Neuronal stem cell (in vitro differentiated cells): ENCODE data around the gene PRXL2A.

ENCODE experiments used
- DNase-seq: peaks from one replicate; pipeline ENCODE4 v3.0.0-alpha.2; 2013; ENCODE audit warnings: low spot score
- H2AFZ ChIP-seq: one replicate; pipeline ENCODE4 v1.6.1; 2013; ENCODE audit warnings: mild to moderate bottlenecking, low read length, inconsistent platforms
- H2AK5ac ChIP-seq: 2 replicates; pipeline ENCODE4 v1.6.1; 2013; ENCODE audit warnings: low read depth, mild to moderate bottlenecking, inconsistent platforms, low read length, moderate library complexity, mixed read lengths
- H2BK120ac ChIP-seq: 2 replicates; pipeline ENCODE4 v1.6.1; 2013; ENCODE audit warnings: low read depth, mild to moderate bottlenecking, inconsistent platforms, low read length, moderate library complexity, mixed read lengths
- H2BK12ac ChIP-seq: one replicate; pipeline ENCODE4 v1.6.1; 2013; ENCODE audit warnings: low read length, inconsistent platforms
- H2BK15ac ChIP-seq: 2 replicates; pipeline ENCODE4 v1.6.1; 2013; ENCODE audit warnings: mild to moderate bottlenecking, low read length, inconsistent platforms, mixed read lengths
- H2BK5ac ChIP-seq: one replicate; pipeline ENCODE4 v1.6.1; 2013; ENCODE audit warnings: inconsistent platforms, mild to moderate bottlenecking, low read length, moderate library complexity
- H3K14ac ChIP-seq: one replicate; pipeline ENCODE4 v1.6.1; 2013; ENCODE audit warnings: low read length, inconsistent platforms
- H3K18ac ChIP-seq: 2 replicates; pipeline ENCODE4 v1.6.1; 2013; ENCODE audit warnings: low read length, inconsistent platforms
- H3K23ac ChIP-seq: 2 replicates; pipeline ENCODE4 v1.6.1; 2013; ENCODE audit warnings: low read depth, mild to moderate bottlenecking, mixed read lengths, low read length, inconsistent platforms; ENCODE audit not compliant: poor library complexity
- H3K27ac ChIP-seq: replicated peaks from 3 replicates; pipeline ENCODE4 v1.5.1; 2013; ENCODE audit warnings: low read length, inconsistent platforms
- H3K27me3 ChIP-seq, 3 experiments: 2 replicates each; pipeline ENCODE4 v1.6.1; 2013; ENCODE audit warnings: low read length in 3 of 3, mild to moderate bottlenecking in 2 of 3, inconsistent platforms in 1 of 3, low read depth in 1 of 3, mixed read lengths in 1 of 3, moderate library complexity in 1 of 3; ENCODE audit not compliant: control insufficient read depth in 3 of 3, insufficient read depth in 3 of 3
- H3K36me3 ChIP-seq, 2 donors: replicated peaks in 1 of 2; 2 replicates each; pipeline ENCODE4 v1.6.1; 2013; ENCODE audit warnings: low read length in 2 of 2; ENCODE audit not compliant: control insufficient read depth in 2 of 2, insufficient read depth in 2 of 2
- H3K4ac ChIP-seq: 2 replicates; pipeline ENCODE4 v1.6.1; 2013; ENCODE audit warnings: inconsistent platforms, mild to moderate bottlenecking, low read length, moderate library complexity
- H3K4me1 ChIP-seq, 2 donors: 1 replicate in 1 of 2; 2 replicates in 1 of 2; pipeline ENCODE4 v1.6.1; 2013; ENCODE audit warnings: low read length in 2 of 2, low read depth in 1 of 2; ENCODE audit not compliant: control insufficient read depth in 2 of 2, insufficient read depth in 1 of 2
- H3K4me2 ChIP-seq: one replicate; pipeline ENCODE4 v1.6.1; 2013; ENCODE audit warnings: mild to moderate bottlenecking, low read length, inconsistent platforms; ENCODE audit not compliant: insufficient read depth, poor library complexity, severe bottlenecking
- H3K4me3 ChIP-seq, 2 donors: 2 replicates each; pipeline ENCODE4 v1.5.1; 2013; ENCODE audit warnings: low read length in 2 of 2, mild to moderate bottlenecking in 2 of 2, inconsistent platforms in 1 of 2, moderate library complexity in 1 of 2
- H3K79me1 ChIP-seq: one replicate; pipeline ENCODE4 v1.6.1; 2013; ENCODE audit warnings: low read depth, mild to moderate bottlenecking, inconsistent platforms, low read length, moderate library complexity
- H3K9ac ChIP-seq: one replicate; pipeline ENCODE4 v1.6.1; 2013; ENCODE audit warnings: mild to moderate bottlenecking, low read depth, low read length, inconsistent platforms; ENCODE audit not compliant: poor library complexity
- H3K9me3 ChIP-seq, 2 donors: replicated peaks in 1 of 2; 2 replicates each; pipeline versions ENCODE3 to v1.6.1; 2013; ENCODE audit warnings: low read length in 2 of 2, mild to moderate bottlenecking in 2 of 2, inconsistent platforms in 1 of 2, low read depth in 1 of 2, mixed read lengths in 1 of 2, moderate library complexity in 1 of 2; ENCODE audit not compliant: control insufficient read depth in 2 of 2, insufficient read depth in 1 of 2
- H4K8ac ChIP-seq: one replicate; pipeline ENCODE4 v1.6.1; 2013; ENCODE audit warnings: low read depth, mild to moderate bottlenecking, inconsistent platforms, low read length, moderate library complexity
- H4K91ac ChIP-seq: one replicate; pipeline ENCODE4 v1.6.1; 2013; ENCODE audit warnings: low read length, low read depth, mild to moderate bottlenecking, inconsistent platforms; ENCODE audit not compliant: poor library complexity
- WGBS, 2 donors: extraction: QIAGEN DNeasy Blood & Tissue Kit; methylation state at CpG; one replicate each; pipeline ENCODE4 v1.1.7; 2013; ENCODE audit warnings: missing lambda C conversion rate in 2 of 2, mixed read lengths in 1 of 2; ENCODE audit not compliant: insufficient read length in 2 of 2, insufficient replicate concordance in 1 of 2; ENCODE audit errors: extremely low coverage in 2 of 2; 5-methylcytosine and 5-hydroxymethylcytosine counted together

The PRXL2A gene

DNA sequence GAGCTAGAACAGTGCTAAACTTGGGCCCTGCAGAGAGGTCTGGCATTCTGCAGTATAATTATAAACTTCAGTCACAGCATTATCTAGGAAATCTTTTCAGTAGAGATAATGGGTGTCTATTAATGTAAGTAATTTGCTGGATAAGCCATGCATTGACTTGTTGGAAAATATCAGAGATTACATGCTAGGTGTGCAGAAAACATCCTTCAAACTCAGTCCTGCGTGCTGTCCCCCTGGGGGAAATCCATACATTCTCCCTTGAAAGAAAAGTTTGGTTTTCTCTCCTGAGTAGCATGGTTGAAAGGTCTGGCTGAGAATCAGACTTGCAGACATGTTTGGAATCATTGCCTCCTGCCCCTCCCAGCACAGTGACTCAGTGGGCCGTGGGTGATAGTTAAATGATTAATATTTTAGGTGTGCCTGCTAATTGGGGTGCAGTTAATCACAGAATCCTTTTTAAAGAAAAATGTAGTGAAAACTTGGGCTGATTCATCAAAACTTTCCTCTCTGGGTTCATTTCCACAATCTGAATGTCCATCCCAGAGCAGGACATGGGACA lies 13.9 kb upstream of the PRXL2A start:
- no peak overlapping the region for H3K23ac ChIP-seq
- no peaks in the 10 kb centered on the region for H3K9me3 ChIP-seq
- H2AFZ ChIP-seq = no peak overlapping the region
- H3K4me1 ChIP-seq = no peaks in the 10 kb centered on the region
- H3K79me1 ChIP-seq = no peaks in the 10 kb centered on the region
- peaks cover 0 to 4% (median 0%) of the 10 kb centered on the region in 3 experiments for H3K27me3 ChIP-seq
- H3K36me3 ChIP-seq = no peaks in the 10 kb centered on the region
- DNase-seq = no peak
- H4K8ac ChIP-seq = no peak overlapping the region
- no peak overlapping the region for H3K14ac ChIP-seq
- H3K4ac ChIP-seq = no peak overlapping the region
- no CpG with 5 or more reads among the region's 2 CpGs for WGBS, 2 donors
- no peak overlapping the region for H2AK5ac ChIP-seq
- H4K91ac ChIP-seq = no peak overlapping the region
- no peak overlapping the region for H2BK12ac ChIP-seq
- no peak overlapping the region for H3K27ac ChIP-seq
- no peak overlapping the region for H3K18ac ChIP-seq
- H3K9ac ChIP-seq = no peak overlapping the region
- no peak overlapping the region for H3K4me2 ChIP-seq
- no peak overlapping the region for H2BK5ac ChIP-seq
- no peak overlapping the region for H3K4me3 ChIP-seq
- no peak overlapping the region for H2BK120ac ChIP-seq
- H2BK15ac ChIP-seq = no peak overlapping the region

DNA sequence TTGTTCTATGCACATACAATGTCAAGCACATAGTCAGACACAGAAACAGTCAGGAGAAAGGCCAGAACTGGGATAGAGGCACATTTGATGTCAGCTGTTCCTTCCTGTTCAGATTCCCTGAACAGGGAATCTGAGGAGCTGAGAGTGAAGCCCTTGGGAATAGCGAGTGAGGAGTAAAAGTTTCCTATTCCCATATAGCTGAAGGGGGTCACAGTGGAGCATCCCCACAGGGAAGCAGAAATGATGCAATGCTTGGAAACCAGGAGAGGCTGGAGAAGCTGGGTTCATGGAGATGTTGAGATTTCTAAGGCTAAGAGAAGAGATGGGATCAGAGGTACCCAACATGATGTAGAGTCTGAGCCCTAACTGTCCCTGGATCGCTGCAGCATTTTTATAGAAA lies 11.3 kb upstream of the PRXL2A start:
- Histone ChIP-seq H2AK5ac (no peak overlapping the region), H3K9ac (no peak overlapping the region), H3K27ac (no peak overlapping the region), H2BK120ac (no peak overlapping the region), H2BK12ac (no peak overlapping the region), H3K4me3 (no peak overlapping the region), H4K8ac (no peak overlapping the region), H3K23ac (no peak overlapping the region), H2BK5ac (no peak overlapping the region), H3K14ac (no peak overlapping the region), H3K9me3 (no peaks in the 10 kb centered on the region), H4K91ac (no peak overlapping the region), H3K27me3 (peaks cover 0 to 4% (median 0%) of the 10 kb centered on the region in 3 experiments), H3K4me2 (no peak overlapping the region), H2AFZ (no peak overlapping the region), H3K18ac (no peak overlapping the region), H3K79me1 (no peaks in the 10 kb centered on the region), H3K36me3 (no peaks in the 10 kb centered on the region), H3K4ac (no peak overlapping the region), H3K4me1 (no peaks in the 10 kb centered on the region), H2BK15ac (no peak overlapping the region)
- WGBS, 2 donors = no CpG with 5 or more reads among the region's 2 CpGs
- no peak for DNase-seq

DNA sequence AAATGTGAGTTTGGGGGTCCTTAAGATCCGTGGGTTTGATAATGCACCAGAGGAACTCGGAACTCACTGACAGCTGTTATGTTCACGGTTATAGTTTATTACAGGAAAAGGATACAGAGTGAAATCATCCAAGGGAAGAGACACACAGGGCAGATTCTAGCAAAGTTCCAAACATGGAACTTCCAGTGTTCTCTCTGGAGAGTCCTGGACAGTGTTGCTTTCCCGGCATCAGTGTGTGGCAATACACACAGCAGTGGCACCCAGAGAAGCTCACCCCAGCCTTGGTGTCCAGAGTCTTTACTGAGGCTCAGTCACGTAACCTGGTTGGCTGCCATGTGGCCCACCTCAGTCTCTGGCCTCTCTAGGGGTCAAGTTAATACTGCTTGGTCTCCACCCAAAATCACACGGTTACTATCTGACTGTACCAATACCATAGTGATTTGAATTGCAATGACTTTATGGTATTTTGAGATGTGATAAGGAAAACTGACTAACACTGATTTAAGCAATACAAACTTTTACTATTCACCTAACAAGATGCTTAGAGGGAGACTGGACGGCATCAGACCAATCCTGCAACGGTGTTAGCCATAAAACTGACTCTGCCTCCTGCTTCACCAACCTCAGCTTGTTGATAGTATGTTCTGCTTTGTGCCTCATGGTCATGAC lies 8.1 kb upstream of the PRXL2A start:
- H2BK15ac ChIP-seq = no peak overlapping the region
- peaks cover 0 to 3% of the 10 kb centered on the region in 2 donors for H3K4me1 ChIP-seq
- H3K27me3 ChIP-seq = peaks cover 0 to 4% (median 0%) of the 10 kb centered on the region in 3 experiments
- H3K4me2 ChIP-seq = no peak overlapping the region
- no peak overlapping the region for H3K4me3 ChIP-seq
- no peak overlapping the region for H3K9ac ChIP-seq
- no peak overlapping the region for H2AFZ ChIP-seq
- H4K91ac ChIP-seq = no peak overlapping the region
- no peak overlapping the region for H3K14ac ChIP-seq
- no peak overlapping the region for H2BK12ac ChIP-seq
- H3K79me1 ChIP-seq = no peaks in the 10 kb centered on the region
- no peaks in the 10 kb centered on the region for H3K36me3 ChIP-seq
- H2BK5ac ChIP-seq = no peak overlapping the region
- H4K8ac ChIP-seq = no peak overlapping the region
- no peak overlapping the region for H3K23ac ChIP-seq
- no peak overlapping the region for H3K27ac ChIP-seq
- no peaks in the 10 kb centered on the region for H3K9me3 ChIP-seq
- WGBS, 2 donors = no CpG with 5 or more reads among the region's 8 CpGs
- no peak overlapping the region for H2AK5ac ChIP-seq
- H3K18ac ChIP-seq = no peak overlapping the region
- no peak overlapping the region for H3K4ac ChIP-seq
- no peak for DNase-seq
- H2BK120ac ChIP-seq = no peak overlapping the region

DNA sequence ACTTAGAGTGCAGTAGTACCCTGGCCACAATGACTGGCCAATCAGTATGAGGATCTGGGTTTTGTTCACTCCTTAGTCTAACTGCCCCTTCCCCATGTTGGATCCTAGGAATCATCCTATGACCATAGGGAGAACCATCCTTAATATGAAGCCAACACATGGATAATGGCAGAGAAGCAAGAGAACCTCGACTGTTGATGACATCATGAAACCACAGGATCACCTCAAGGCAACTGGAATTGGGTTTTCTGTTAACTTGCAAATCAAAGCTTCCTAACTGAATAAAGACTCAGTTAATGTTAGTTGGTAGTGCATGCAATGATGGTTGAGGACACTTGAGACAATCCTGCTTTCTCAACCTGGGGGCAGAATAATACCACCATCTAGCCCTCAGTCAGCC lies 3.3 kb upstream of the PRXL2A start:
- no peak overlapping the region for H3K4me3 ChIP-seq
- no peak overlapping the region for H2AFZ ChIP-seq
- no peak overlapping the region for H2BK120ac ChIP-seq
- no peaks in the 10 kb centered on the region for H3K9me3 ChIP-seq
- WGBS, 2 donors = no CpG with 5 or more reads among the region's 1 CpG
- no peak overlapping the region for H2BK12ac ChIP-seq
- no peak overlapping the region for H3K18ac ChIP-seq
- no peak overlapping the region for H3K4me2 ChIP-seq
- H3K9ac ChIP-seq = no peak overlapping the region
- H3K14ac ChIP-seq = no peak overlapping the region
- H3K4me1 ChIP-seq = peaks cover 5 to 15% of the 10 kb centered on the region in 2 donors
- H4K8ac ChIP-seq = no peak overlapping the region
- no peak overlapping the region for H2BK5ac ChIP-seq
- peaks cover under 1% of the 10 kb centered on the region for H3K79me1 ChIP-seq
- H3K23ac ChIP-seq = no peak overlapping the region
- H2AK5ac ChIP-seq = no peak overlapping the region
- DNase-seq = no peak
- H2BK15ac ChIP-seq = no peak overlapping the region
- no peak overlapping the region for H4K91ac ChIP-seq
- no peak overlapping the region for H3K27ac ChIP-seq
- no peak overlapping the region for H3K4ac ChIP-seq
- peaks cover 0 to 2% of the 10 kb centered on the region in 2 donors for H3K36me3 ChIP-seq
- H3K27me3 ChIP-seq = peaks cover 0 to 2% (median 0%) of the 10 kb centered on the region in 3 experiments
